MM.1S (cell line): ENCODE results near the gene GALNT10.

Source experiments
- DNase-seq: peaks from one replicate; pipeline ENCODE4 v3.0.0-alpha.2; 2015
- H2AFZ ChIP-seq: fragments of 300-600 bp; sonication (generic); 2 replicates; pipeline ENCODE4 v1.6.0; 2016; ENCODE audit warnings: antibody characterized with exemption, low read length
- H3F3A ChIP-seq: fragments of 300-600 bp; sonication (generic); 2 replicates; pipeline ENCODE4 v1.6.1; 2016; ENCODE audit warnings: mild to moderate bottlenecking, antibody characterized with exemption, low read length, moderate library complexity, mixed read lengths; ENCODE audit not compliant: insufficient read depth
- H3K27ac ChIP-seq: fragments of 300-600 bp; sonication (generic); 2 replicates; pipeline ENCODE4 v1.5.1; 2016; ENCODE audit warnings: mild to moderate bottlenecking, low read length
- H3K27me3 ChIP-seq: fragments of 300-600 bp; sonication (generic); replicated peaks from 2 replicates; pipeline ENCODE4 v1.6.0; 2016; ENCODE audit warnings: low read length; ENCODE audit not compliant: insufficient read depth
- H3K36me3 ChIP-seq: fragments of 300-600 bp; sonication (generic); replicated peaks from 2 replicates; pipeline ENCODE4 v1.6.1; 2016; ENCODE audit warnings: mild to moderate bottlenecking, low read length, mixed read lengths; ENCODE audit not compliant: insufficient read depth
- H3K4me1 ChIP-seq: fragments of 300-600 bp; sonication (generic); 2 replicates; pipeline ENCODE4 v1.6.1; 2016; ENCODE audit warnings: low read length, mixed read lengths
- H3K4me2 ChIP-seq: fragments of 300-600 bp; sonication (generic); 2 replicates; pipeline ENCODE4 v1.6.0; 2016; ENCODE audit warnings: low read depth, low read length
- H3K4me3 ChIP-seq: fragments of 300-600 bp; sonication (generic); 2 replicates; pipeline ENCODE4 v1.5.1; 2016; ENCODE audit warnings: low read length, mixed read lengths
- H3K79me2 ChIP-seq: fragments of 300-600 bp; sonication (generic); 2 replicates; pipeline ENCODE4 v1.6.1; 2016; ENCODE audit warnings: mixed run types, low read length, mixed read lengths
- H3K9ac ChIP-seq: fragments of 300-600 bp; sonication (generic); 2 replicates; pipeline ENCODE4 v1.6.1; 2016; ENCODE audit warnings: low read length, mixed read lengths
- H3K9me2 ChIP-seq: fragments of 300-600 bp; sonication (generic); replicated peaks from 2 replicates; pipeline ENCODE4 v1.6.1; 2016; ENCODE audit warnings: mild to moderate bottlenecking, low read length, mixed read lengths; ENCODE audit not compliant: insufficient read depth
- H3K9me3 ChIP-seq: fragments of 300-600 bp; sonication (generic); replicated peaks from 2 replicates; pipeline ENCODE4 v1.6.1; 2016; ENCODE audit warnings: mild to moderate bottlenecking, low read length, mixed read lengths; ENCODE audit not compliant: insufficient read depth
- H4K20me1 ChIP-seq: fragments of 300-600 bp; sonication (generic); 2 replicates; pipeline ENCODE4 v1.6.1; 2016; ENCODE audit warnings: mild to moderate bottlenecking, low read length, moderate library complexity, mixed read lengths; ENCODE audit not compliant: insufficient read depth
- CTCF ChIP-seq: fragments of 300-600 bp; sonication (generic); IDR thresholded peaks from 2 replicates; pipeline ENCODE4 v1.5.1; 2016; ENCODE audit warnings: antibody characterized with exemption, low read length, mixed read lengths
- EZH2 ChIP-seq: fragments of 300-600 bp; sonication (generic); optimal IDR thresholded peaks from 2 replicates; pipeline ENCODE3; 2017; ENCODE audit warnings: low read depth, mild to moderate bottlenecking, antibody characterized with exemption, low read length, mixed read lengths
- EZH2phosphoT487 ChIP-seq: fragments of 300-600 bp; sonication (generic); IDR thresholded peaks from 2 replicates; pipeline ENCODE4 v1.6.1; 2018; ENCODE audit warnings: antibody characterized with exemption, low read length

GALNT10 gene

GRCh38 chr5:154444556-154445421, 254.3 kb downstream of the GALNT10 start:
- Histone ChIP-seq H3F3A (0 out of 2 replicates have a peak, but pooled peaks cover 6% of the 10 kb centered on the region), H3K27me3 (no peaks in the 10 kb centered on the region), H3K4me2 (peak overlapping the region; percentile 98), H4K20me1 (no peaks in the 10 kb centered on the region; the same call in 1 of the 2 replicates), H2AFZ (peak overlapping the region; percentile 93), H3K9me3 (no peaks in the 10 kb centered on the region), H3K4me1 (peaks cover 4% of the 10 kb centered on the region), H3K79me2 (peaks cover 46% of the 10 kb centered on the region), H3K9ac (peak overlapping the region; percentile 66; the same call in 1 of the 2 replicates), H3K4me3 (peak overlapping the region; percentile 91), H3K27ac (peak overlapping the region; percentile 30; the same call in 1 of the 2 replicates), H3K9me2 (no peaks in the 10 kb centered on the region), H3K36me3 (no peaks in the 10 kb centered on the region)
- TF ChIP-seq EZH2phosphoT487 (no peak), CTCF (no peak), EZH2 (no peak)
- peak; percentile 53 for DNase-seq

GRCh38 chr5:154445422-154446194, 255.1 kb downstream of the GALNT10 start, which contains the start of gene SAP30L:
Gene SAP30L (plus strand): TSS chr5:154445997. CDS start chr5:154446605, 608 bp downstream.
- H3K4me1 ChIP-seq = peaks cover 4% of the 10 kb centered on the region
- peak; percentile 95 for DNase-seq
- peak within 1 kb of the TSS; percentile 30; the same call in 1 of the 2 replicates for H3K27ac ChIP-seq
- peak within 1 kb of the TSS; percentile 98 for H3K4me2 ChIP-seq
- no peaks in the 10 kb centered on the region for H3K9me2 ChIP-seq
- H3K4me3 ChIP-seq = peak within 1 kb of the TSS; percentile 91
- H3K9ac ChIP-seq = peak within 1 kb of the TSS; percentile 68; the same call in 1 of the 2 replicates
- no peaks in the 10 kb centered on the region for H3K9me3 ChIP-seq
- H2AFZ ChIP-seq = peak within 1 kb of the TSS; percentile 93
- peaks cover 46% of the 10 kb centered on the region for H3K79me2 ChIP-seq
- H3F3A ChIP-seq = 0 out of 2 replicates have a peak, but pooled peaks cover 6% of the 10 kb centered on the region
- H4K20me1 ChIP-seq = no peaks in the 10 kb centered on the region; the same call in 1 of the 2 replicates
- H3K36me3 ChIP-seq = no peaks in the 10 kb centered on the region
- H3K27me3 ChIP-seq = no peaks in the 10 kb centered on the region
- TF ChIP-seq CTCF (no peak), EZH2phosphoT487 (no peak), EZH2 (no peak)

GRCh38 chr5:154446195-154447088, 255.9 kb downstream of the GALNT10 start:
- Histone ChIP-seq H3K27me3 (no peaks in the 10 kb centered on the region), H3K4me3 (peak overlapping the region; percentile 71), H3K27ac (no peak overlapping the region), H3K79me2 (peaks cover 46% of the 10 kb centered on the region), H3K9me2 (no peaks in the 10 kb centered on the region), H3K9ac (peak overlapping the region; percentile 68; the same call in 1 of the 2 replicates), H3K9me3 (no peaks in the 10 kb centered on the region), H4K20me1 (no peaks in the 10 kb centered on the region; the same call in 1 of the 2 replicates), H3K4me2 (peak overlapping the region; percentile 98), H3F3A (0 out of 2 replicates have a peak, but pooled peaks cover 6% of the 10 kb centered on the region), H3K4me1 (peaks cover 4% of the 10 kb centered on the region), H3K36me3 (no peaks in the 10 kb centered on the region), H2AFZ (peak overlapping the region; percentile 77)
- peak; percentile 29 for DNase-seq
- TF ChIP-seq EZH2 (no peak), EZH2phosphoT487 (no peak)
